Lower leg skin (tissue), 4 donors: Measurements from ENCODE around the gene CCDC136. TPM values are rescaled to one million over a fixed set of nuclear protein-coding genes. Genes with fewer than 3 reads are reported as not detected.

Source experiments
- DNase-seq, 2 donors: peaks; one replicate each; pipeline ENCODE4 v3.0.0-alpha.2; 2019; ENCODE audit warnings: low spot score in 2 of 2
- H3K4me3 ChIP-seq: fragments of 200-600 bp; sonication (generic); 2 replicates; pipeline ENCODE4 v1.5.1; 2017; ENCODE audit warnings: mild to moderate bottlenecking, low read depth; ENCODE audit not compliant: poor library complexity, severe bottlenecking
- POLR2A ChIP-seq, 2 donors: fragments of 450-650 bp; IDR thresholded peaks; one replicate each; pipeline ENCODE4 v1.6.1; 2016 to 2017; ENCODE audit warnings: antibody characterized with exemption in 2 of 2, mild to moderate bottlenecking in 1 of 2, moderate library complexity in 1 of 2
- WGBS, 2 donors: methylation state at CpG; one replicate each; pipeline ENCODE4 v1.1.5; 2018; 5-methylcytosine and 5-hydroxymethylcytosine counted together
- intact Hi-C: fragments of 100-400 bp; cut with DNase I; formaldehyde crosslinking; loops from one replicate; pipeline ENCODE4 v1.15.0; 2023; ENCODE audit warnings: low total_unique reads
- total RNA-seq, 4 donors: library from RNA; depleted of rRNA; stranded (reverse); fragments of >200 nt; gene quantifications; one replicate each; pipeline ENCODE4 v1.1.0, GENCODE V29; 2016
- TF ChIP-seq, protein P1 (sequence below), 3 donors: fragments of 450-650 bp; IDR thresholded peaks; one replicate each; pipeline ENCODE4 v1.5.1; 2016; ENCODE audit warnings: antibody characterized with exemption in 3 of 3, mild to moderate bottlenecking in 3 of 3, moderate library complexity in 2 of 3

The CCDC136 gene
- total RNA-seq, 4 donors from 2014 or later = 1.4 to 2.3 (median 1.8) TPM; not detected in 1

DNA sequence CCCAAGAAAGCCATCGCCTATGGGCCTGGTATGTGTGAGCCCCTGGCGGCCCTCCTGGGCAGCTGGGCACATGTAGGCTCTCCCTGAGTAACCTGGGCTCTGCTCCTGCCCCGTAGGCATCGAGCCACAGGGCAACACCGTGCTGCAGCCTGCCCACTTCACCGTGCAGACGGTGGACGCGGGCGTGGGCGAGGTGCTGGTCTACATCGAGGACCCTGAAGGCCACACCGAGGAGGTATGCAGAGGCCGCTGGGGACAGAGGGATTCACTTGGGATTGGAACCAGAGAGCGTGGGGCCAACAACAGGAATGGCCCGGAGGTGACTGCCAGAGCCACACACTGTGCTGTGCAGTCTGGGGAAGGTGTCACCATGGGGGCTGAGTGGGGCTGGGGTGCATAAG, 45.8 kb downstream of the CCDC136 start:
- intact Hi-C loops = no loop called here
- DNase-seq = no peak
- no peak for TF ChIP-seq POLR2A (IDR thresholded peaks at IDR 0.05)
- TF ChIP-seq, protein P1, sequence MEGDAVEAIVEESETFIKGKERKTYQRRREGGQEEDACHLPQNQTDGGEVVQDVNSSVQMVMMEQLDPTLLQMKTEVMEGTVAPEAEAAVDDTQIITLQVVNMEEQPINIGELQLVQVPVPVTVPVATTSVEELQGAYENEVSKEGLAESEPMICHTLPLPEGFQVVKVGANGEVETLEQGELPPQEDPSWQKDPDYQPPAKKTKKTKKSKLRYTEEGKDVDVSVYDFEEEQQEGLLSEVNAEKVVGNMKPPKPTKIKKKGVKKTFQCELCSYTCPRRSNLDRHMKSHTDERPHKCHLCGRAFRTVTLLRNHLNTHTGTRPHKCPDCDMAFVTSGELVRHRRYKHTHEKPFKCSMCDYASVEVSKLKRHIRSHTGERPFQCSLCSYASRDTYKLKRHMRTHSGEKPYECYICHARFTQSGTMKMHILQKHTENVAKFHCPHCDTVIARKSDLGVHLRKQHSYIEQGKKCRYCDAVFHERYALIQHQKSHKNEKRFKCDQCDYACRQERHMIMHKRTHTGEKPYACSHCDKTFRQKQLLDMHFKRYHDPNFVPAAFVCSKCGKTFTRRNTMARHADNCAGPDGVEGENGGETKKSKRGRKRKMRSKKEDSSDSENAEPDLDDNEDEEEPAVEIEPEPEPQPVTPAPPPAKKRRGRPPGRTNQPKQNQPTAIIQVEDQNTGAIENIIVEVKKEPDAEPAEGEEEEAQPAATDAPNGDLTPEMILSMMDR (IDR thresholded peaks at IDR 0.05) = no peak
- WGBS, 2 donors = 91% methylated on average over 16 of the region's 16 CpGs
- no peak overlapping the region for H3K4me3 ChIP-seq

DNA sequence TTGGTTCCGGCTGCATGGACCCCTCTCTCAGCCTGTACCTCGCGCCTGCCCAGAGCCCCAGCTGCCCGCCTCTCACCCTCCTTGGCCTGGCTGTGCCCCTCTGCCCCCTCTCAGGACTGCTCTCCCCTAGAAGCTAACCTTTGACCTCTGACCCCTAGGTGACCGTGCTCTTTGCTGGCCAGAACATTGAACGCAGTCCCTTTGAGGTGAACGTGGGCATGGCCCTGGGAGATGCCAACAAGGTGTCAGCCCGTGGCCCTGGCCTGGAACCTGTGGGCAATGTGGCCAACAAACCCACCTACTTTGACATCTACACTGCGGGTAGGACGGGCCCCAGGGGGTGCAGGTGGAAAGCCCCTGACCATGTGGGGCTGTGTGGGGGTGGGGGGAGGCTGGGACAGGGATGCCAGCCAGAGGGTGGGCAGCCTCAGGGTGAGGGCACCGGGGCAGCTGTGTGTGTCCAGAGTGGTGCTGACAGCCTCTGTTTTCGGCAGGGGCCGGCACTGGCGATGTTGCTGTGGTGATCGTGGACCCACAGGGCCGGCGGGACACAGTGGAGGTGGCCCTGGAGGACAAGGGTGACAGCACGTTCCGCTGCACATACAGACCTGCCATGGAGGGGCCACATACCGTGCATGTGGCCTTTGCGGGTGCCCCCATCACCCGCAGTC, 46.5 kb downstream of the CCDC136 start:
- H3K4me3 ChIP-seq = no peak overlapping the region
- DNase-seq = no peak
- 91 to 94% methylated on average over 20 of the region's 22 CpGs for WGBS, 2 donors
- no peak for TF ChIP-seq POLR2A (IDR thresholded peaks at IDR 0.05)
- TF ChIP-seq, protein P1 (IDR thresholded peaks at IDR 0.05) = no peak
- intact Hi-C loops = no loop called here

DNA sequence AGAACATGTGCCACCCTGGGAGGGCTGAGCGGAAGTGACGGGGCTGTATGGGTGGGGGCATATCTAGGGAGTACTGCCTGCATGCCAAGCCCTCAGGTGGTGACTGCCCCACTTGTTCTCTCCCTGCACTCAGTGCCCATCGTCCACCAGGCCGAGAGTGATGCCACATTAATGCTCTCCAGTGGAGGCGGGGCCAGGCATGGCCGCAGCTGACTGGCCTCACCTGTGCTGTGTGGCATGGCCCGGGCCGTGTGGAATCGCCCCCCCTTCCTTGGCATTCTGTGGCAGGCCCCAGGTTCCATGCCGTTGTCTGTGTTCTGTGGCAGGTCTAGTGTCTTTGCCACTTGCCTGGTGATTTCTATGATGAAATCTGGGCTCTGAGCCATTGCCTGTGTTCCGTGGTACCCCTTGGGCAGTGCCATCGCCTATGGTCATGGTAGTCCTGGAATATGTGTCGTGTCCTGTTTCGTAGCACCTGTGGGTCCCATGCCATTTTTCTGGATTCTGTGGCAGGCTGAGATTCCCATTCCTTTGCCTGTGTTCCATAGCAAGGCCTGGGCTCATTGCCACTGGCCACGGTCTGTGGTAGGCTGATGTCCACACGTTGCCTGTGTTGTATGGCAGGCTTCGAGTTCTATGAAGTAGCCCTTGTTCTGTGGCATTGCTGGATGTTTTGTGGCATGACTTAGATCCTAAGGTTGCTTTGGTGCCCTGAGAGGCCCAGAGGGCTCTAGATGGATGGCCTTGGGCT, 47.4 kb downstream of the CCDC136 start:
- no peak overlapping the region for H3K4me3 ChIP-seq
- 90 to 93% methylated on average over 14 to 15 of the region's 17 CpGs for WGBS, 2 donors
- intact Hi-C loops = no loop called here
- DNase-seq = no peak
- TF ChIP-seq POLR2A (IDR thresholded peaks at IDR 0.05) = no peak
- TF ChIP-seq, protein P1 (IDR thresholded peaks at IDR 0.05) = no peak

DNA sequence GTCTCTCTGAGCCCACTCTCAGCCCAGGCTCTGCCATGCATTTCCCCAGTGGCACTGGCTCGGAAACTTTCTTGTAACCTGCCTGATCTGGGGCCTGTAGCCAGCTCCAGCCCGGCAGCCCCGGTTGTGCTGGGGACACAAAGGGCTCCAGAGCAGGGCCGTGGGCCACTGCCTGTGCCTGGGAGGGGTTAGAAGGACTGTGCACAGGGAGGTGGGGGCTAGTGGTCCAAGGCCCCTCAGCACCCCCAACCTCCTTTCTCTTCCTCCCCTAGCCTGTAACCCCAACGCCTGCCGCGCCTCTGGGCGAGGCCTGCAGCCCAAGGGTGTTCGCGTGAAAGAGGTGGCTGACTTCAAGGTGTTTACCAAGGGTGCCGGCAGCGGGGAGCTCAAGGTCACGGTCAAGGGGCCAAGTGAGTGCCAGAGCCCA, 48.0 kb downstream of the CCDC136 start:
- WGBS, 2 donors = 83 to 91% methylated on average over 12 to 13 of the region's 13 CpGs
- H3K4me3 ChIP-seq = no peak overlapping the region
- no peak for DNase-seq
- TF ChIP-seq, protein P1 (IDR thresholded peaks at IDR 0.05) = no peak
- TF ChIP-seq POLR2A (IDR thresholded peaks at IDR 0.05) = no peak
- intact Hi-C loops = no loop called here

DNA sequence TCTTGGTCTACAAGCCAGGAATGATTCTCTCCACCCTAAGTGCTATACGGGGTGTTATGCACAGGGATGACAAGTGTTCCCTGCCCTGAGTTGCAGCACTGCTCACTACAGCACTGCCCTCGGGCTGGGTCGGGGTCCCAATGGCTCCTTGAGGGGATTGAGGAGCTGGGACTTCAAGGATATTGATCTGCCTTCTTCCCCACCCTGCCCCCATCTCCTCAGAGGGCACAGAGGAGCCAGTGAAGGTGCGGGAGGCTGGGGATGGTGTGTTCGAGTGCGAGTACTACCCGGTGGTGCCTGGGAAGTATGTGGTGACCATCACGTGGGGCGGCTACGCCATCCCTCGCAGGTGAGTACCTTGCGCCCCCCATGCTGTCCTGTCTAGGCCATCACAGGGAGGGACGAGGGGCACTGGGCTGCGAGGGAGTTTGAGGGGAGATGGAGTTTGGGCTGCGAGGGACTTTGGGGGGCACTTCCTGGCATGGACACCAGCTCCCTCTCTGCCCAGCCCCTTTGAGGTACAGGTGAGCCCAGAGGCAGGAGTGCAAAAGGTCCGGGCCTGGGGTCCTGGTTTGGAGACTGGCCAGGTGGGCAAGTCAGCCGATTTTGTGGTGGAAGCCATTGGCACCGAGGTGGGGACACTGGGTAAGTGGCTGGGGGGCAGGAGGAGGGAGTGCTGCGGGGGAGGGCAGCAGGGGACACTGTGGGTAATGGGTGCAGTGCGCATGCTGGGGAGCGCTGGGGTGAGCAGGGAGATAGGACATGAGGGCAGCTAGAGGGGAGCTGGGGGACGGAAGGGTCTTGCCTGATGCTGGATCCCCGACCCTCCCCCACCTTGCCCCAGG, 48.8 kb downstream of the CCDC136 start:
- no peak for TF ChIP-seq POLR2A (IDR thresholded peaks at IDR 0.05)
- TF ChIP-seq, protein P1 (IDR thresholded peaks at IDR 0.05) = no peak
- intact Hi-C loops = no loop called here
- no peak for DNase-seq
- WGBS, 2 donors = 90 to 92% methylated on average over 23 of the region's 23 CpGs
- no peak overlapping the region for H3K4me3 ChIP-seq
